GM18508 (cell line): ENCODE measurements around the gene BMP2K.
"Not testable (repeated sequence)": the region's sequence is repeated elsewhere in the genome, so short reads cannot be mapped to it uniquely, and the experiment has no call there.

Source experiments
- ATAC-seq: cut with Tn5 transposase; IDR thresholded peaks from one replicate; pipeline ENCODE4 v1.9.1; 2021; ENCODE audit warnings: moderate number of reproducible peaks; ENCODE audit not compliant: insufficient read depth, unreplicated experiment

The BMP2K gene

DNA sequence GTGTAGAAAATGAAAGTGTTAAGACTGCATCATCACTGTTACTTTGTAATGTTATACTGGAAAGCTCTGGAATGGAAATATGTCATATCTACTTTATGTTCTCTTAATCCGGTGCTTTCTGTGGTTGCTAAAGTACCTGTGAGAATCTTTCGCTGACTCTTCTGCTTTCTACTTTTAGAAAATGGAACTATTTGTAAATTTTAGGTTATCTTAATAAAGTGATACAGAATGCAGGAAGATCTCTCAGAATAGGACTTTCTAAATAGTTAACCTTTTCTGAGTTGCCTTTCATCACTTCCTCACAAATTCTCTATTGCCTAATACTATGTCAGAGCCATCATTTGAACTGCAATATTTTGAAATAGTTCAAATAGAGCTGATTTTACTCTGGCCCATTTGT is 69.3 kb downstream of the BMP2K start:
- ATAC-seq = peak; percentile 90

GRCh38 chr4:78846258-78846657 is 70.1 kb downstream of the BMP2K start:
- ATAC-seq = no peak

GRCh38 chr4:78862314-78862737 is 86.2 kb downstream of the BMP2K start:
- no peak for ATAC-seq

DNA sequence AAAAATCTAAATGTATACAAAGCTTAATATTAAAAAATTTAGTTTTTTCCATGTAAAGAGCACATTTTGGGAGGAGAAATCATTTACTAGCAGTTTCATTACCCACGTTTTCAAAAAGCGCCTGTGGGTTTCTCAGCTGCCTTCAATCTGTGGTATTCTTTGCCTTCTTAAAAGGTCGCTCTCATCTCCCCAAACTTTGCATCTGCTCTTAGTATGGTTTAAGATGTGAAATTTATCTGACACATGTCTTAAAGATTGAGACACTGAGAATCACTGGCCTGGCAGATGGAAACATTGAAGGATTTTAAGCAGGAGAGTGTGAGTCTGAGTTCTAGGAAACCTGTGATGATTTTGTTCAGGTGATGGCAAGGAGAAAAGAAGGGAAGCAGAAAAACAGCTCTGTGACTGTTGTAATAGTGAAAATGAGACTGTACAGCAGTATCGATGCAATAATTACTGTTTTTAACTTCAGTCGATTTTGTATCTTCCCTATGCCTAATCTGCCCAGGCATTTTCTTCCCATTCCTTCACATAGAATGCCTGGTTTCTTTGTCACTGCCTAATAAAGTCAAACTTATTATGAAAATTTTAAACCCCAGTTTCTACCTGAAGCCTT is 87.2 kb downstream of the BMP2K start:
- ATAC-seq = no peak

DNA sequence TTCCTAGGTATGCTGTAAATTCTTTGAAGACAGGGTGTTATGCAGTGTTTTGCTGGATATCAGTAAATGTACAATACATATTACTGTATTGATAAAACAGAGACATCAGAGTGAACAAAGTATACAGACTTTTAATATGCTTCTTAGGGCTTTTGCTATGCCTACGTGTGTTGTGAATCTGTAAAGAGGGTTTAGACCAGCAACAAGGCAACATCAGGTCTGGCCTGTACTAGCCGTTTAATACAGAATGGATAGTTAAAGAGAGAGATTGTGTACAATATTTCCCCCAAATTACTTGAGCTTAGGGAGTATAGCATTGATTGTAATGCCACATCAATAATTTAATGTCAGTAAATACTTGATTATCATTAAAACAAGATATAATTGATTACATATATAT is 87.8 kb downstream of the BMP2K start:
- ATAC-seq = no peak

DNA sequence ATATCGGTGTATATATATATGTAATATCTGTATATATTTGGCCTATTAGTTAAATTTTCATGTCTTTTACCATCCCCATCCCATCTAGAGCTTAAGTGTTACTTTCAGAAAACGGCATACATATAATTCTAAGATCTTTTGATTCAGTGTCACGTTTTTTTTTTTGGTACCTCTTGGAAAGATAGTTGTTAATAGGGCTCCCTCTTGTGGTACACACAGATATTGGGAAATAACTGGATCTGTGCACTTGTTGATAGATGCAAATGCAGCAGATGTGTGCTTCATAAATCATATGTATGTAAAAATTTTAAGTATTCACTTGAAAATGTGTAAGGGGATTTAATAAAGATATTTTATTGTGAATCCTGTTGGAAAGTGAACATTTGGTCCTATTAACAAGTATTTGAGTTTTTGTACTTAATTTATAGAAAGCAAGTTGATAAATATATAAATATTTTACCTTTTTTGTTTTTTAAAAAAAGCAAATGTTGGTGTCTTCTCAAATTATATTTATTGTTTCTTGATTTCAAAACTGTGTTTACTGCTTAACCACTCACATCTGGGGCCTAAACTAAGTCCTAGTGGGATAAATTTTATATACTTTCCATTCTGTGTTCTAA is 88.4 kb downstream of the BMP2K start:
- no peak for ATAC-seq

GRCh38 chr4:78865451-78865850 is 89.3 kb downstream of the BMP2K start:
- ATAC-seq = no peak

GRCh38 chr4:78868712-78869111 is 92.6 kb downstream of the BMP2K start:
- ATAC-seq = not testable (repeated sequence)

- ATAC-seq = no peak
Measured at GRCh38 chr4:78870056-78870455, 93.9 kb downstream of the BMP2K start.

- no peak for ATAC-seq
Measured at GRCh38 chr4:78876568-78877320, 100.6 kb downstream of the BMP2K start.

DNA sequence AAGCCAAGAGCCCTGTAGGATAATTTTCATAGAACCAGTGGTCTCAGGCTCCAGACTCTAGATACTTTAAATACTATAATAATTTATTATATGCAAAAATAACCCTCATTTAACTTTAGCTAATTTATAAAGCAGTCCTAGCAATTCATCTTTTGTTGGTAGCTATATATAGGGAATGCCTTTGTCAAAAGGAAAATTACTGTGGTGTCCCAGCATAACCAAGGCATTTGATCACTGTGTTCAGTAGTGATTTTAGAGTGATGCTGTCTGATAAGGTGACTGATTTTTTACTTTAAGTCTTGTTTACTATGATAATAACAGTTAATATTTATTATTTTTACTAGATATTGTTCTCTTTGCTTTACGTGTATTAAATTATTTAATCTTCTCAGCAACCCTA is 101.9 kb downstream of the BMP2K start:
- ATAC-seq = no peak

DNA sequence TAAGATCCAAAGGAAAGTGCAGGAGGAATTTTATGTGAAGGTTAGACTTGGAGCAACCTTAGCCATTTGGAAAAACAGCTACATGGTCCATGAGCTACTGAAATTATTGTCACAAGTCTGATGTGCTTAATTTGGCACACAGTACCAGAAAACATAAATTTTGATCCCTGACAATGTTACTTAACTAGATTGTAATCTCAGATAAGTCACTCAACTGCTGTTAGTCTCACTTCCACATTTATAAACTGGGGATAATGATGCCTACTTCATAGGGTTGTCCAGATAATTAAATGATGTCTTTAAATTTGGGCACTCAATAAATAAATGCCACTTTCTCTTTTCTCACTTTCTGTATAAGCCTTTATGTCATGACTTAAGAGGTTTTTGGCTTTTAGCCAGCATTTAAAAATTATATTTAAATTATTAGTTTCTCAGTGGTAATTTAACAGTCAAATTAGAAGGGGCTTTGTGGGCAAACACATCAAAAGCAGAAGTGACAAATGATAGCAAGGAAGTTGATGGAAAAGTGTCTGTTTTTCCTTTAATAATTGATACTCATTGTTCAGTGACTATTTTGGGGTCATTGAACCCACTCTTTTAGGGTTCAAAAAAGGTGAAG is 104.8 kb downstream of the BMP2K start:
- no peak for ATAC-seq

GRCh38 chr4:78885598-78885997 is 109.4 kb downstream of the BMP2K start:
- ATAC-seq = no peak

DNA sequence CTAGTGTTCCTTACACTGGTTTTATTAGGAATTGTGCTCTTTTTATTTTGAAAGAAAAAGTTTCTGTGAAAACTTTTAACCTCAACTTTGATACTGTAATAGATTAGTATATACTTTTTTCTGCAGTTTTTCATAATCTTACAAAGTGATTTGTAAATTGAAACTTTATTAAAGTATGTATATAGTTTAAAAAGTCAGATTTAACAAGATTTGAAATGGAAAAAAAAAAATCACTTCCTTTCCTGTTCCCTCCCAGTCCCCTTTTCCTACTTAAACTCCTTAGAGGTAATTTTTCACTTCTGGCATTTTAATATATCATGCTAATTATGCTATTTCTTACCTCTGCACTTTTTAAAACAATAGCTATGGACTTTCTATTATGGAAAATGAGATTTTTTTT is 113.8 kb downstream of the BMP2K start:
- ATAC-seq = no peak

GRCh38 chr4:78899302-78899701 is 123.2 kb downstream of the BMP2K start:
- no peak for ATAC-seq

DNA sequence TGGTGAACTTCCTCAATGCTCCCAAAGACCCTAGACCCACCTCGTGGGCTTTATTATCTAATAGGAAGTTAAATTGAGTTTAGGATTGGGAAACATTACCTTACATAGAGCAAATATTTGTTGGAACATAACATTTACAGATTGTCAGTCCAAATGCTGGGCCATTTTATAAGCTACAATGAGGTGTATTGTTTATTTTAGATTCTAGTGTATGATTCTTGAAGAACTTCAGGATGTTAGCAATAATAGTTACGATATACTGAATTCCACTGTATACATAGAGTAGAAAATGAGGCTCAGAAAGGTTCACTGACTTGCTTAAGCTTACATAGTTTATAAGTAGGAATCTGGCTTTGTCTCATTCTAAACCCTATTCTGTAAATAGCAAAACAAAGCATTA is 125.7 kb downstream of the BMP2K start:
- ATAC-seq = no peak

DNA sequence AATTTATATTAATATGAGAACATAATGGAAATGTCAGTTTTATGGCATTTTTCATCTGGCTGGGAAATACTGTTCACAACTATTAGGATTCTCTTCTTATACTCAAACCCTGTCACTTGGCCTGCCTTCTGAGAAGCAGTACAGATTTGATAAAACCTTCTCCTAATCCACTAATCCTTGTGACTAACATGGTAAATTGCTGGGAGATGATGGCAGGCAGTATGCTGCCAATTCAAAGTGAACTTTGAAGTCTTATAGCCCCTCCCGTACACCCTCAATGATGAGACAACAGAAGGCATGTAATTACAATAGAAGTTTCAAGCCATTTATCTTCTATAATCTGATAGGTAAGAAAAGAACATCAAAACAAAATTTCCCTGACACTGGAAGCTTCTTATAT is 126.1 kb downstream of the BMP2K start:
- no peak for ATAC-seq

DNA sequence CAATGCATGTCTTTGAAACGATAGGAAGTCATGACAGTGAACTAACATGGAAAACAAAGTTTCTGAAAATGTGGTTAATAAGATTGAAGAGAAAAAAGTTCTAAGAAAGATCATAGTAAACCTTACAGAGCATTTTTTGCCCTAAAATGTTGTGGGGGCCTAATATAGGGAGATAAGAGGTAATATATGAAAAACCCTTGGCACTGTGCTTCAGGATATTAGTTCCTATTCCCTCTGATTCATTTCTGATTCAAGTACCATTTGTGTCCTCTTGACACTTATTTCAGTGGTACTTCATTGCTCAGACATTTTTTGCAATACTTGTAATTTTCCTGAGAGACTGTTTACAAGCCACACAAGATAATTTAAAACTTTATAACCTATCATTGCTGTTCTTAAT is 128.0 kb downstream of the BMP2K start:
- no peak for ATAC-seq

GRCh38 chr4:78907638-78908037 is 131.5 kb downstream of the BMP2K start:
- ATAC-seq = no peak

- ATAC-seq = not testable (repeated sequence)
Measured at GRCh38 chr4:78908974-78909373, 132.8 kb downstream of the BMP2K start.

- ATAC-seq = no peak
Measured at GRCh38 chr4:78910612-78911011, 134.5 kb downstream of the BMP2K start.
